ENCODE results near the gene DISC1. TPM values are rescaled to one million over a fixed set of nuclear protein-coding genes. Genes with fewer than 3 reads are reported as not detected.

DISC1 gene
- polyA plus RNA-seq, 1 of the 3 experiments (the other 2 are of a cell fraction): 1.7 TPM

DNA sequence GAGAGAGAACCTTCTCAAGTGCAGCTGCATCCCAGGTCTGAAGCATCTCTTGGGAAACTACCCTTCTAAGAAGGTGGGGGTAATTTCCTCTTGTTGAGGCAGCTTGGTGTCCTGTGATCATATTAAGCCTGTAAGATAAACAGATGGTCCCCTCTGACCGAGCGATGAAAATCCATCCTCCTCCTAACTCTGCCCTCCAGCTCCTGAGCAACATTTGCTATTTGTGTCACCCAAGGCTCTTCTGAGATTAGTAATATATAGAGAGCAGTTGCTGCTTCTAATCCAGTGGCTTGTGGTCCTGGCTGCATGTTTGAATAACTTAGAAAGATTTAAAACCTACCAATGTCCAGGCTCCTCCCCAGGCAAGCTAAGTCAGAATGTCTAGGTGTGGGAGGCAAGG, 123.7 kb downstream of the DISC1 start:
- Histone ChIP-seq H3K27me3 (ENCODE audit: insufficient read depth) (no peaks in the 10 kb centered on the region), H4K20me1 (ENCODE audit: insufficient read depth) (no peaks in the 10 kb centered on the region), H2AFZ (ENCODE audit: low read depth) (no peak overlapping the region), H3K9ac (no peak overlapping the region), H3K36me3 (replicated peaks in 1 of 2; ENCODE audit: control insufficient read depth in 1 of 2, insufficient read depth in 2 of 2, low read length in 1 of 2) (no peaks in the 10 kb centered on the region), H3K4me3 (ENCODE audit: low read depth in 2 of 2, low read length in 1 of 2) (no peak overlapping the region), H3F3A (replicated peaks; ENCODE audit: insufficient read depth) (no peaks in the 10 kb centered on the region), H3K4me2 (no peak overlapping the region), H3K9me2 (no peaks in the 10 kb centered on the region), H3K4me1 (ENCODE audit: control insufficient read depth in 1 of 2, insufficient read depth in 2 of 2, low read depth in 1 of 2, low read length in 1 of 2) (peaks cover 0 to 4% of the 10 kb centered on the region in 2 experiments; a peak in 1 of 4 replicates), H3K27ac (ENCODE audit: low read depth in 2 of 2, low read length in 1 of 2) (no peak overlapping the region), H3K79me2 (ENCODE audit: insufficient read depth) (no peaks in the 10 kb centered on the region), H3K9me3 (no peaks in the 10 kb centered on the region)
- DNase-seq: no peak
- CTCF ChIA-PET: interaction anchor here (1.4 kb wide), 1 partner anchor 17 kb away, joined by 4 read pairs; no protein-coding TSS in a partner anchor
- no peak for TF ChIP-seq NRF1 (IDR thresholded peaks at IDR 0.05; ENCODE audit: low read depth, low read length)
- no peak for TF ChIP-seq RXRA (IDR thresholded peaks at IDR 0.05; ENCODE audit: borderline replicate concordance, low read depth)
- TF ChIP-seq SIN3A (IDR thresholded peaks at IDR 0.05; ENCODE audit: borderline replicate concordance, low read depth, low read length): no peak
- no peak for TF ChIP-seq TAF1 (IDR thresholded peaks at IDR 0.05; ENCODE audit: borderline replicate concordance, low read depth, low read length)
- POLR2A ChIA-PET: no interaction called here
- 95% methylated on average over 2 of the region's 2 CpGs for WGBS (ENCODE audit: low lambda C conversion rate)

DNA sequence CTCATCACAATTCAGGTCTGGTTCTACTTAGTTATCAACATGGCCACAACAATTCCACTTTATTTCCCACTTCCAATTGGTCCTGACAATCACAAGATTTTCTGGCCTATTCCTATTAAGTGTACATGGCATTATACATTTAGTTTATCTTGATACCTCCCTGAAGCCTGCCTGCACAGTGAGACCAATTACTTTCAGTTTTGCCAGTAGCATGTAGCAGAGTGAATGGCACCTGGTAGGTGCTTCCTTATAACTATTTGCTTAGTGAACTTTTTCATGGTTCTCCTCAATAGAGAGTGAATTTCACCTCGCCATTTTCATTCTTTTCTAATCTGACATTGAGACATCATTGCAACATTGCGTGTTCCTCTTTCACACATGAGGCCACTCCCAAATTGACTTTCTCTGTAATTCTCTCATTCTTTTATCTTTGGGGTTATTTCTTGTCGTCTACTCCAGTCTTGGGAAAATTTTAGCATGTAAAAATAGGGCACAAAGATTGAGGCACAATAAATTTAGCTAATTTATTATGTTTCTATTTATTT, 124.3 kb downstream of the DISC1 start:
- Histone ChIP-seq H3K9me2 (no peaks in the 10 kb centered on the region), H3K4me3 (ENCODE audit: low read depth in 2 of 2, low read length in 1 of 2) (no peak overlapping the region), H4K20me1 (ENCODE audit: insufficient read depth) (no peaks in the 10 kb centered on the region), H3K79me2 (ENCODE audit: insufficient read depth) (no peaks in the 10 kb centered on the region), H3K4me2 (no peak overlapping the region), H3K9ac (no peak overlapping the region), H3K36me3 (replicated peaks in 1 of 2; ENCODE audit: control insufficient read depth in 1 of 2, insufficient read depth in 2 of 2, low read length in 1 of 2) (no peaks in the 10 kb centered on the region), H3K27me3 (ENCODE audit: insufficient read depth) (no peaks in the 10 kb centered on the region), H2AFZ (ENCODE audit: low read depth) (no peak overlapping the region), H3F3A (replicated peaks; ENCODE audit: insufficient read depth) (no peaks in the 10 kb centered on the region), H3K27ac (ENCODE audit: low read depth in 2 of 2, low read length in 1 of 2) (no peak overlapping the region), H3K4me1 (ENCODE audit: control insufficient read depth in 1 of 2, insufficient read depth in 2 of 2, low read depth in 1 of 2, low read length in 1 of 2) (peaks cover 0 to 4% of the 10 kb centered on the region in 2 experiments; a peak in 1 of 4 replicates), H3K9me3 (no peaks in the 10 kb centered on the region)
- CTCF ChIA-PET: interaction anchor here (0.7 to 1.4 kb wide), 2 partner anchors 17 to 200 kb away, joined by 3 to 4 read pairs; no protein-coding TSS in a partner anchor
- POLR2A ChIA-PET: no interaction called here
- no peak for TF ChIP-seq GABPA (IDR thresholded peaks at IDR 0.05; ENCODE audit: low read depth)
- TF ChIP-seq RCOR1 (IDR thresholded peaks at IDR 0.05; ENCODE audit: low read length): no peak
- TF ChIP-seq MEF2A (IDR thresholded peaks at IDR 0.05; ENCODE audit: borderline replicate concordance, low read depth): no peak
- no peak for TF ChIP-seq NRF1 (IDR thresholded peaks at IDR 0.05; ENCODE audit: low read depth, low read length)
- TF ChIP-seq, protein P1, sequence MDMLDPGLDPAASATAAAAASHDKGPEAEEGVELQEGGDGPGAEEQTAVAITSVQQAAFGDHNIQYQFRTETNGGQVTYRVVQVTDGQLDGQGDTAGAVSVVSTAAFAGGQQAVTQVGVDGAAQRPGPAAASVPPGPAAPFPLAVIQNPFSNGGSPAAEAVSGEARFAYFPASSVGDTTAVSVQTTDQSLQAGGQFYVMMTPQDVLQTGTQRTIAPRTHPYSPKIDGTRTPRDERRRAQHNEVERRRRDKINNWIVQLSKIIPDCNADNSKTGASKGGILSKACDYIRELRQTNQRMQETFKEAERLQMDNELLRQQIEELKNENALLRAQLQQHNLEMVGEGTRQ (IDR thresholded peaks at IDR 0.05; ENCODE audit: borderline replicate concordance, low read depth, low read length): no peak
- TF ChIP-seq, protein P2, sequence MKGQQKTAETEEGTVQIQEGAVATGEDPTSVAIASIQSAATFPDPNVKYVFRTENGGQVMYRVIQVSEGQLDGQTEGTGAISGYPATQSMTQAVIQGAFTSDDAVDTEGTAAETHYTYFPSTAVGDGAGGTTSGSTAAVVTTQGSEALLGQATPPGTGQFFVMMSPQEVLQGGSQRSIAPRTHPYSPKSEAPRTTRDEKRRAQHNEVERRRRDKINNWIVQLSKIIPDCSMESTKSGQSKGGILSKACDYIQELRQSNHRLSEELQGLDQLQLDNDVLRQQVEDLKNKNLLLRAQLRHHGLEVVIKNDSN (IDR thresholded peaks at IDR 0.05; ENCODE audit: borderline replicate concordance, low read depth): no peak
- TF ChIP-seq FOXJ3 (CRISPR knock-in tag; IDR thresholded peaks at IDR 0.05): no peak
- no peak for TF ChIP-seq GATA2 (CRISPR knock-in tag; IDR thresholded peaks at IDR 0.05)
- TF ChIP-seq TEAD4 (IDR thresholded peaks at IDR 0.05; ENCODE audit: borderline replicate concordance, insufficient read depth): no peak
- TF ChIP-seq JUND (IDR thresholded peaks at IDR 0.05): no peak
- no peak for TF ChIP-seq SIN3A (IDR thresholded peaks at IDR 0.05; ENCODE audit: borderline replicate concordance, low read depth, low read length)
- no peak for TF ChIP-seq NFIC (IDR thresholded peaks at IDR 0.05; ENCODE audit: borderline replicate concordance)
- TF ChIP-seq FOXM1 (IDR thresholded peaks at IDR 0.05; ENCODE audit: low read depth): no peak
- no peak for TF ChIP-seq SMC3 (IDR thresholded peaks at IDR 0.05; ENCODE audit: low read depth, low read length)
- no peak for TF ChIP-seq RXRA (IDR thresholded peaks at IDR 0.05; ENCODE audit: borderline replicate concordance, low read depth)
- TF ChIP-seq EZH2phosphoT487 (IDR thresholded peaks at IDR 0.05; ENCODE audit: borderline replicate concordance, low read depth): no peak
- TF ChIP-seq YY1 (IDR thresholded peaks at IDR 0.05; ENCODE audit: low read depth): no peak
- TF ChIP-seq MXI1 (IDR thresholded peaks at IDR 0.05; ENCODE audit: low read depth, low read length): no peak
- TF ChIP-seq POLR2AphosphoS5 (IDR thresholded peaks at IDR 0.05; ENCODE audit: low read depth, low read length): no peak
- no peak for DNase-seq
- 69% methylated on average over 3 of the region's 3 CpGs for WGBS (ENCODE audit: low lambda C conversion rate)

All from SK-N-SH (cell line).